ENCODE results near the gene LSM8. TPM values are rescaled to one million over a fixed set of nuclear protein-coding genes. Genes with fewer than 3 reads are reported as not detected.

The LSM8 gene
- total and polyA plus RNA-seq, 3 donors from 2014 or later = 34.9 to 62.5 (median 37.6) TPM

- Histone ChIP-seq H3K36me3 (ENCODE audit: low read depth, missing control alignments) (no peaks in the 10 kb centered on the region), H3K4me3 (peak overlapping the region; percentile 85 to 94), H3K4me1 (peaks cover 9% of the 10 kb centered on the region), H3K27me3 (no peaks in the 10 kb centered on the region), H3K9me3 (no peaks in the 10 kb centered on the region), H3K27ac (peak overlapping the region; percentile 89 to 93)
- intact Hi-C loops (cut with DNase I; ENCODE audit: low total_unique reads) = no loop called here
- DNase-seq = no peak
- no peak for TF ChIP-seq POLR2A (IDR thresholded peaks at IDR 0.05)
- no peak for TF ChIP-seq CTCF (IDR thresholded peaks at IDR 0.05)
- 0 to 1% methylated on average over 15 of the region's 15 CpGs for WGBS, 2 donors
These were observed 557 bp upstream of the LSM8 start for GRCh38 chr7:118183428-118183785.

GRCh38 chr7:118184565-118184940 lies 589 bp downstream of the LSM8 start:
- intact Hi-C loops (cut with DNase I; ENCODE audit: low total_unique reads) = no loop called here

GRCh38 chr7:118185163-118185860 lies 1.3 kb downstream of the LSM8 start:
- WGBS, 2 donors = 50 to 54% methylated on average over 6 of the region's 6 CpGs
- Histone ChIP-seq H3K36me3 (ENCODE audit: low read depth, missing control alignments) (no peaks in the 10 kb centered on the region), H3K27me3 (no peaks in the 10 kb centered on the region), H3K4me3 (peak overlapping the region in 1 of 2 donors; percentile 85), H3K27ac (no peak overlapping the region), H3K4me1 (peaks cover 9% of the 10 kb centered on the region), H3K9me3 (no peaks in the 10 kb centered on the region)
- intact Hi-C loops (cut with DNase I; ENCODE audit: low total_unique reads) = no loop called here
- TF ChIP-seq CTCF (IDR thresholded peaks at IDR 0.05) (no peak), POLR2A (IDR thresholded peaks at IDR 0.05) (no peak)
- DNase-seq = no peak

More at GRCh38 chr7:118184565-118184940, 589 bp downstream of the LSM8 start:
- WGBS, 2 donors = 2 to 3% methylated on average over 10 of the region's 10 CpGs
- no peak for TF ChIP-seq POLR2A (IDR thresholded peaks at IDR 0.05)
- no peak for TF ChIP-seq CTCF (IDR thresholded peaks at IDR 0.05)
- no peak for DNase-seq
- peaks cover 9% of the 10 kb centered on the region for H3K4me1 ChIP-seq
- peak overlapping the region; percentile 85 to 94 for H3K4me3 ChIP-seq
- H3K9me3 ChIP-seq = no peaks in the 10 kb centered on the region
- no peaks in the 10 kb centered on the region for H3K36me3 ChIP-seq (ENCODE audit: low read depth, missing control alignments)
- H3K27ac ChIP-seq = peak overlapping the region; percentile 89 to 93
- H3K27me3 ChIP-seq = no peaks in the 10 kb centered on the region

- Histone ChIP-seq H3K27ac (no peak overlapping the region), H3K36me3 (ENCODE audit: low read depth, missing control alignments) (no peaks in the 10 kb centered on the region), H3K27me3 (no peaks in the 10 kb centered on the region), H3K9me3 (no peaks in the 10 kb centered on the region), H3K4me3 (no peak overlapping the region), H3K4me1 (peaks cover 9% of the 10 kb centered on the region)
- intact Hi-C loops (cut with DNase I; ENCODE audit: low total_unique reads) = no loop called here
- no peak for DNase-seq
- TF ChIP-seq POLR2A (IDR thresholded peaks at IDR 0.05) = no peak
- no peak for TF ChIP-seq CTCF (IDR thresholded peaks at IDR 0.05)
These were observed 2.5 kb downstream of the LSM8 start for GRCh38 chr7:118186501-118186900.

- WGBS, 2 donors = 70 to 76% methylated on average over 2 of the region's 2 CpGs
- no peaks in the 10 kb centered on the region for H3K27me3 ChIP-seq
- no peaks in the 10 kb centered on the region for H3K4me1 ChIP-seq
- H3K36me3 ChIP-seq (ENCODE audit: low read depth, missing control alignments) = no peaks in the 10 kb centered on the region
- intact Hi-C loops (cut with DNase I; ENCODE audit: low total_unique reads) = no loop called here
- no peak for DNase-seq
- TF ChIP-seq POLR2A (IDR thresholded peaks at IDR 0.05) (no peak), CTCF (IDR thresholded peaks at IDR 0.05) (no peak)
- H3K4me3 ChIP-seq = no peak overlapping the region
- H3K9me3 ChIP-seq = no peaks in the 10 kb centered on the region
- no peak overlapping the region for H3K27ac ChIP-seq
These were observed 10.6 kb downstream of the LSM8 start for GRCh38 chr7:118194571-118194970.

Measured in testis (tissue), 3 donors.